Neuronal stem cell (in vitro differentiated cells): ENCODE measurements around the gene TUBB2B.
"Not testable (repeated sequence)": the region's sequence is repeated elsewhere in the genome, so short reads cannot be mapped to it uniquely, and the experiment has no call there.

ENCODE experiments used
- DNase-seq: peaks from one replicate; pipeline ENCODE4 v3.0.0-alpha.2; 2013; ENCODE audit warnings: low spot score
- H2AFZ ChIP-seq: one replicate; pipeline ENCODE4 v1.6.1; 2013; ENCODE audit warnings: mild to moderate bottlenecking, low read length, inconsistent platforms
- H2AK5ac ChIP-seq: 2 replicates; pipeline ENCODE4 v1.6.1; 2013; ENCODE audit warnings: low read depth, mild to moderate bottlenecking, inconsistent platforms, low read length, moderate library complexity, mixed read lengths
- H2BK120ac ChIP-seq: 2 replicates; pipeline ENCODE4 v1.6.1; 2013; ENCODE audit warnings: low read depth, mild to moderate bottlenecking, inconsistent platforms, low read length, moderate library complexity, mixed read lengths
- H2BK12ac ChIP-seq: one replicate; pipeline ENCODE4 v1.6.1; 2013; ENCODE audit warnings: low read length, inconsistent platforms
- H2BK15ac ChIP-seq: 2 replicates; pipeline ENCODE4 v1.6.1; 2013; ENCODE audit warnings: mild to moderate bottlenecking, low read length, inconsistent platforms, mixed read lengths
- H2BK5ac ChIP-seq: one replicate; pipeline ENCODE4 v1.6.1; 2013; ENCODE audit warnings: inconsistent platforms, mild to moderate bottlenecking, low read length, moderate library complexity
- H3K14ac ChIP-seq: one replicate; pipeline ENCODE4 v1.6.1; 2013; ENCODE audit warnings: low read length, inconsistent platforms
- H3K18ac ChIP-seq: 2 replicates; pipeline ENCODE4 v1.6.1; 2013; ENCODE audit warnings: low read length, inconsistent platforms
- H3K23ac ChIP-seq: 2 replicates; pipeline ENCODE4 v1.6.1; 2013; ENCODE audit warnings: low read depth, mild to moderate bottlenecking, mixed read lengths, low read length, inconsistent platforms; ENCODE audit not compliant: poor library complexity
- H3K27ac ChIP-seq: replicated peaks from 3 replicates; pipeline ENCODE4 v1.5.1; 2013; ENCODE audit warnings: low read length, inconsistent platforms
- H3K27me3 ChIP-seq, 3 experiments: 2 replicates each; pipeline ENCODE4 v1.6.1; 2013; ENCODE audit warnings: low read length in 3 of 3, mild to moderate bottlenecking in 2 of 3, inconsistent platforms in 1 of 3, low read depth in 1 of 3, mixed read lengths in 1 of 3, moderate library complexity in 1 of 3; ENCODE audit not compliant: control insufficient read depth in 3 of 3, insufficient read depth in 3 of 3
- H3K36me3 ChIP-seq, 2 donors: replicated peaks in 1 of 2; 2 replicates each; pipeline ENCODE4 v1.6.1; 2013; ENCODE audit warnings: low read length in 2 of 2; ENCODE audit not compliant: control insufficient read depth in 2 of 2, insufficient read depth in 2 of 2
- H3K4ac ChIP-seq: 2 replicates; pipeline ENCODE4 v1.6.1; 2013; ENCODE audit warnings: inconsistent platforms, mild to moderate bottlenecking, low read length, moderate library complexity
- H3K4me1 ChIP-seq, 2 donors: 1 replicate in 1 of 2; 2 replicates in 1 of 2; pipeline ENCODE4 v1.6.1; 2013; ENCODE audit warnings: low read length in 2 of 2, low read depth in 1 of 2; ENCODE audit not compliant: control insufficient read depth in 2 of 2, insufficient read depth in 1 of 2
- H3K4me2 ChIP-seq: one replicate; pipeline ENCODE4 v1.6.1; 2013; ENCODE audit warnings: mild to moderate bottlenecking, low read length, inconsistent platforms; ENCODE audit not compliant: insufficient read depth, poor library complexity, severe bottlenecking
- H3K4me3 ChIP-seq, 2 donors: 2 replicates each; pipeline ENCODE4 v1.5.1; 2013; ENCODE audit warnings: low read length in 2 of 2, mild to moderate bottlenecking in 2 of 2, inconsistent platforms in 1 of 2, moderate library complexity in 1 of 2
- H3K79me1 ChIP-seq: one replicate; pipeline ENCODE4 v1.6.1; 2013; ENCODE audit warnings: low read depth, mild to moderate bottlenecking, inconsistent platforms, low read length, moderate library complexity
- H3K9ac ChIP-seq: one replicate; pipeline ENCODE4 v1.6.1; 2013; ENCODE audit warnings: mild to moderate bottlenecking, low read depth, low read length, inconsistent platforms; ENCODE audit not compliant: poor library complexity
- H3K9me3 ChIP-seq, 2 donors: replicated peaks in 1 of 2; 2 replicates each; pipeline versions ENCODE3 to v1.6.1; 2013; ENCODE audit warnings: low read length in 2 of 2, mild to moderate bottlenecking in 2 of 2, inconsistent platforms in 1 of 2, low read depth in 1 of 2, mixed read lengths in 1 of 2, moderate library complexity in 1 of 2; ENCODE audit not compliant: control insufficient read depth in 2 of 2, insufficient read depth in 1 of 2
- H4K8ac ChIP-seq: one replicate; pipeline ENCODE4 v1.6.1; 2013; ENCODE audit warnings: low read depth, mild to moderate bottlenecking, inconsistent platforms, low read length, moderate library complexity
- H4K91ac ChIP-seq: one replicate; pipeline ENCODE4 v1.6.1; 2013; ENCODE audit warnings: low read length, low read depth, mild to moderate bottlenecking, inconsistent platforms; ENCODE audit not compliant: poor library complexity
- WGBS, 2 donors: extraction: QIAGEN DNeasy Blood & Tissue Kit; methylation state at CpG; one replicate each; pipeline ENCODE4 v1.1.7; 2013; ENCODE audit warnings: missing lambda C conversion rate in 2 of 2, mixed read lengths in 1 of 2; ENCODE audit not compliant: insufficient read length in 2 of 2, insufficient replicate concordance in 1 of 2; ENCODE audit errors: extremely low coverage in 2 of 2; 5-methylcytosine and 5-hydroxymethylcytosine counted together

The TUBB2B gene

DNA sequence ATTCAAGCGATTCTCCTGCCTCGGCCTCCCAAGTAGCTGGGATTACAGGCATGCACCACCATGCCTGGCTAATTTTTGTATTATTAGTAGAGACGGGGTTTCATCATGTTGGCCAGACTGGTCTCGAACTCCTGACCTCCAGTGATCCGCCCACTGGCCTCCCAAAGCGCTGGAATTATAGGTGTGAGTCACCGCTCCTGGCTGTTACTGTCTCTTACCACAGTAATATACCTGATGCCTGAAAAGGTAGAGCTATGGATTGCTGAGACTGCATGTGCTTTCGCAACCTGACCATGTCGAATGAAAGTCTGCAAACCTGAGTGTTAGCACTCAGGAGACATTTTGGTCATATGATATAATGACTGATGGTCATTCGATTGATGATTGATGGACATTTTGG is 38.3 kb downstream of the TUBB2B start:
- H2BK15ac ChIP-seq, H2AK5ac ChIP-seq, H4K8ac ChIP-seq, H3K14ac ChIP-seq, H3K18ac ChIP-seq, H3K27me3 ChIP-seq, DNase-seq, H3K27ac ChIP-seq, H3K79me1 ChIP-seq, H3K9ac ChIP-seq, H4K91ac ChIP-seq, H3K23ac ChIP-seq, H3K4me2 ChIP-seq, H2BK120ac ChIP-seq, H2BK5ac ChIP-seq, H3K4me3 ChIP-seq, H2BK12ac ChIP-seq, H2AFZ ChIP-seq, H3K4ac ChIP-seq: not testable (repeated sequence)
- H3K4me1 ChIP-seq = peaks cover 8 to 11% of the 10 kb centered on the region in 2 donors
- H3K36me3 ChIP-seq = peaks cover 0 to 39% of the 10 kb centered on the region in 2 donors
- H3K9me3 ChIP-seq = peaks cover 4 to 15% of the 10 kb centered on the region in 2 donors
- WGBS, 2 donors = no CpG with 5 or more reads among the region's 10 CpGs

DNA sequence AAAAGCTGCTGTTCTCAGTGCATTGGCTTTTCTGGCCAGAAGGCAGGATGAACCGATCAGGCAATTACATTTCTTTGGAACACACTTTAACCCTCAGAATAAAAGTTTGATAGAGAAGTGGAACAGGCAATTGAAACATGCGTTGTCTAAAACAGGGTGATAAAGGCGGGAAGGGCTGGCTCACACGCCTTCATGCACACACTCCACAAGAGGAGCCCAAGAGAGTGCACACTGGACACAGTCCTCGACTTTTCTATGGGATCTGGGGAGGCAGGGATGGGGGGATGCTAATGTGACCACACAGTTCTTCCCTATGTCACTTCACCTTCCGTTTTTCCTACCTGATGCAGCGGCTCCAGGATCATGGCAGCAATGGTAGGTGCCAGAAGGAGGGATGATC is 39.2 kb downstream of the TUBB2B start:
- no peak overlapping the region for H2BK12ac ChIP-seq
- no peak overlapping the region for H4K8ac ChIP-seq
- H2BK5ac ChIP-seq = no peak overlapping the region
- DNase-seq = no peak
- H3K9ac ChIP-seq = no peak overlapping the region
- H3K27me3 ChIP-seq = no peaks in the 10 kb centered on the region
- H3K14ac ChIP-seq = no peak overlapping the region
- H3K27ac ChIP-seq = no peak overlapping the region
- peaks cover 7 to 23% of the 10 kb centered on the region in 2 donors for H3K9me3 ChIP-seq
- no peak overlapping the region for H4K91ac ChIP-seq
- H3K4me3 ChIP-seq = no peak overlapping the region
- H3K18ac ChIP-seq = no peak overlapping the region
- H3K4ac ChIP-seq = no peak overlapping the region
- no peak overlapping the region for H2BK120ac ChIP-seq
- no peak overlapping the region for H2AFZ ChIP-seq
- H3K36me3 ChIP-seq = peaks cover 0 to 47% of the 10 kb centered on the region in 2 donors
- no peak overlapping the region for H2AK5ac ChIP-seq
- H3K79me1 ChIP-seq = no peaks in the 10 kb centered on the region
- no peak overlapping the region for H2BK15ac ChIP-seq
- H3K4me2 ChIP-seq = no peak overlapping the region
- H3K23ac ChIP-seq = no peak overlapping the region
- H3K4me1 ChIP-seq = peaks cover 5 to 7% of the 10 kb centered on the region in 2 donors
- no CpG with 5 or more reads among the region's 7 CpGs for WGBS, 2 donors

DNA sequence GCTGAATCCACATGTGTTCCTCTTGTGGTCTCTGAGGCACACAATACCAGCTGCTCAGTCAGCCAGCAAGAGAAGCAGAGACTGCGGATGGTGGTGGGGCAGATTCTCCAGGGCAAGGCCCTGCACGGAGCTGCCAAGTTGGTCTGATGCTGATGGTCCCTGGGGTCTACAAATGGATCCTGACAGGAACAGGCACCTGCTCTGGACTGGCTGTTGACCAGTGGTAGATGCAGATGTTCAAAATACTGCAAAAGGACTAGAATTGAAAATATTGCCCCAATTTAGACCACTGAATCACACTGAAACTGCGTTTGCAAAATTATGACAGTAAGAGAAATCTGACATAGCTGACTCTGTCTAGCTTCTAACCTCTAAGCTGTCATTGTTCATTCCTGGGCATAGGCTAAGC is 40.5 kb downstream of the TUBB2B start:
- peaks cover 7 to 24% of the 10 kb centered on the region in 2 donors for H3K9me3 ChIP-seq
- H2BK12ac ChIP-seq = no peak overlapping the region
- no peak overlapping the region for H2BK15ac ChIP-seq
- no peak overlapping the region for H2BK5ac ChIP-seq
- H3K27ac ChIP-seq = no peak overlapping the region
- peak overlapping the region; percentile 7 for H3K18ac ChIP-seq
- no peak overlapping the region for H2BK120ac ChIP-seq
- H3K4ac ChIP-seq = no peak overlapping the region
- no peak overlapping the region for H3K4me2 ChIP-seq
- no peak overlapping the region for H2AK5ac ChIP-seq
- no peak overlapping the region for H2AFZ ChIP-seq
- H4K91ac ChIP-seq = no peak overlapping the region
- no peak overlapping the region for H3K4me3 ChIP-seq
- no peaks in the 10 kb centered on the region for H3K27me3 ChIP-seq
- H3K9ac ChIP-seq = no peak overlapping the region
- H4K8ac ChIP-seq = no peak overlapping the region
- no peaks in the 10 kb centered on the region for H3K79me1 ChIP-seq
- peaks cover 0 to 3% of the 10 kb centered on the region in 2 donors for H3K4me1 ChIP-seq
- no peak for DNase-seq
- H3K14ac ChIP-seq = no peak overlapping the region
- no peak overlapping the region for H3K23ac ChIP-seq
- peaks cover 0 to 53% of the 10 kb centered on the region in 2 donors for H3K36me3 ChIP-seq
- WGBS, 2 donors = no CpG with 5 or more reads among the region's 3 CpGs

DNA sequence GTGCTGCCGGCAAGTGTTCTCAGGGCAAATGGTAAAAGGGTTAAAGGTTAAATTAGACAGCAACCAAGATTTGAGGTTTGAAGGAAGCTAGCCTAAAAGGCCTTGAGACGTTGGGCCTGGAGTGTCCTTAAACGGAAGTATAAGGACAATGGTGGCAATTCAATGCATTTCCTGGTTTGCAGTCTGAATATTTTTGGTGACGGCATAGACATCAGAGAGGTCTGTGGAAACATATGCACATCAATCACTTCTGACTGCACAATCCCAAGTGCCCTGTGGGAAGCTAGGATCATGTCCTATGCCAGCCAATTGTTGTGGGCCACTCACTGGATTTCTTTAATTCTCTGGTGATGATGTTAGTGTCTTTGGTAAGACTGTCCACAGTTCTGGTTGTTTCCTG is 44.4 kb downstream of the TUBB2B start:
- no peak overlapping the region for H3K4ac ChIP-seq
- peaks cover 3 to 4% of the 10 kb centered on the region in 2 donors for H3K4me1 ChIP-seq
- no peak overlapping the region for H3K23ac ChIP-seq
- no peak overlapping the region for H3K27ac ChIP-seq
- no peak overlapping the region for H2BK5ac ChIP-seq
- H4K8ac ChIP-seq = no peak overlapping the region
- H3K4me2 ChIP-seq = no peak overlapping the region
- H2BK15ac ChIP-seq = no peak overlapping the region
- no peak overlapping the region for H3K18ac ChIP-seq
- no peak overlapping the region for H3K9ac ChIP-seq
- H3K27me3 ChIP-seq = no peaks in the 10 kb centered on the region
- no peak for DNase-seq
- no peaks in the 10 kb centered on the region for H3K79me1 ChIP-seq
- no CpG with 5 or more reads among the region's 4 CpGs for WGBS, 2 donors
- no peak overlapping the region for H2AK5ac ChIP-seq
- H3K4me3 ChIP-seq = no peak overlapping the region
- no peak overlapping the region for H3K14ac ChIP-seq
- H2BK120ac ChIP-seq = no peak overlapping the region
- H2BK12ac ChIP-seq = no peak overlapping the region
- peaks cover 0 to 21% of the 10 kb centered on the region in 2 donors for H3K36me3 ChIP-seq
- no peak overlapping the region for H4K91ac ChIP-seq
- peaks cover 5 to 14% of the 10 kb centered on the region in 2 donors for H3K9me3 ChIP-seq
- H2AFZ ChIP-seq = no peak overlapping the region
